Measurements from ENCODE around the gene FNDC3B. TPM values are rescaled to one million over a fixed set of nuclear protein-coding genes. Genes with fewer than 3 reads are reported as not detected.
"Not testable (repeated sequence)": the region's sequence is repeated elsewhere in the genome, so short reads cannot be mapped to it uniquely, and the experiment has no call there.

The FNDC3B gene
- polyA plus RNA-seq, 1 donor = 56.3 TPM

DNA sequence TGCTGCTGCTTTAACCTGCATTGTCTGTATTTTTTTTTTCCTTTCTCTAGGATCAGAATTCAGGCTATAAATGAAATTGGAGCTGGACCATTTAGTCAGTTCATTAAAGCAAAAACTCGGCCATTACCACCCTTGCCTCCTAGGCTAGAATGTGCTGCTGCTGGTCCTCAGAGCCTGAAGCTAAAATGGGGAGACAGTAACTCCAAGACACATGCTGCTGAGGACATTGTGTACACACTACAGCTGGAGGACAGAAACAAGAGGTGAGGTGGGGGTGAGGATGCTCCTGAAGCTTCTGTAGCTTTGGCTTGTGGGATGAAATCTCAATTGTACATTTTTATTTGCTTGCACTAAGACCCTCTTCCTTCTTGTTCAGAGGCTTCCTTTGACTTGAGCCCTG is 323.2 kb downstream of the FNDC3B start:
- DNase-seq (ENCODE audit: low read depth) = no peak

DNA sequence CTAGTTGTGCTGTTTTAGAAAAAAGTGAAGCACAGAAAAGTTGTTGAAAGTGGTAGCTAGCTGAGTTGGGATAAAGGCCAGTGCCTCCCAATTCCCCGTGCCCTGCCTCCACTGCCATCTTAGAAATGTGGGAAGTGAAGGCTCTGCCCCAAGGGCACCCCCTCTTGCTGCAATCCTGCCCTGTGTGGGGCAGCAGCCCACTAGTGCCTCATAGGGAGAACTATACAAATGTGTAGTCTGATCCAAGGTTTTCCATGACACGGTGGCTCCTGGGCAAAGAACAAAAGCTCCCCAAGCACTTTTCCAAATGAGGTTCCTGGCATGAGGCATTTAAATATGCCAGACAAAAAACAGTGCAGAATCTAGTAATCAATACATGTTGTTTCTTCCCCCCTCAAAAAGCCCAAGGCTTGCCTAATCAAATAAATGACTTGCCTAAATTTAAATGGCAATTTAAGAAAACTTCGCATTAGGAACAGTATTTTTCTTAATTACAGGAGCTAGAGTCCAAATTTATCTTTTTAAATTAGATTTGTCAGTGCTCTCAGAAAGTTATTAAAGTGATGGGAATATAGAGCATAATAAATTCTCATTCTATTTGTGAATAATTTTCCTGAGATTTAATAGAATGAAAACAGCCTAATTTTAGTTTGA is 325.1 kb downstream of the FNDC3B start:
- DNase-seq (ENCODE audit: low read depth) = no peak

DNA sequence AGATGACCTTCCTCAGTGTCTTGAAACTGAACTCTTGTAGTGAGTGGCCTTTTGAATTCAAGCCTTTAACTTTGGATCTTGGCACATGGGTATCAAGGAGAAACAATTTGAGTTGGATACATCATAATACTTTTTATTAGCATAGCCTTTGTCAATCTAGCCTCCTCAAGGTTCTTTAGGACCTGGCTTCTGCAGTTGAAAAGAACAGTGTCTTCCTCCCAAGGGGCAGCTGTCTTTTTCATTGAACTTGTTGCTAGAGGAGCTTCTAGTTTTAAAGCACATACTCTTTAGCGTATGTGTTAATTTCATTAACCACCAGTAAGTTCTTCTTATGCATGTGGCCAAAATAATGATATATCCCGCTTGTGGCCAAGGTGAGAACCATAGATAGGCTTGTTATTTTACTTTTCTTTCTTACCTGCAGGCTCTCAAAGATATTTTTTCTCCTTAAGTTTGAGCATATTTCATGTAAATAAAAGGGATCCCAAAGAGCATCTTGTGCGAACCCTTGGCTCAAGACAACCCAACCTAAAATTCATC is 325.7 kb downstream of the FNDC3B start:
- DNase-seq (ENCODE audit: low read depth) = no peak

DNA sequence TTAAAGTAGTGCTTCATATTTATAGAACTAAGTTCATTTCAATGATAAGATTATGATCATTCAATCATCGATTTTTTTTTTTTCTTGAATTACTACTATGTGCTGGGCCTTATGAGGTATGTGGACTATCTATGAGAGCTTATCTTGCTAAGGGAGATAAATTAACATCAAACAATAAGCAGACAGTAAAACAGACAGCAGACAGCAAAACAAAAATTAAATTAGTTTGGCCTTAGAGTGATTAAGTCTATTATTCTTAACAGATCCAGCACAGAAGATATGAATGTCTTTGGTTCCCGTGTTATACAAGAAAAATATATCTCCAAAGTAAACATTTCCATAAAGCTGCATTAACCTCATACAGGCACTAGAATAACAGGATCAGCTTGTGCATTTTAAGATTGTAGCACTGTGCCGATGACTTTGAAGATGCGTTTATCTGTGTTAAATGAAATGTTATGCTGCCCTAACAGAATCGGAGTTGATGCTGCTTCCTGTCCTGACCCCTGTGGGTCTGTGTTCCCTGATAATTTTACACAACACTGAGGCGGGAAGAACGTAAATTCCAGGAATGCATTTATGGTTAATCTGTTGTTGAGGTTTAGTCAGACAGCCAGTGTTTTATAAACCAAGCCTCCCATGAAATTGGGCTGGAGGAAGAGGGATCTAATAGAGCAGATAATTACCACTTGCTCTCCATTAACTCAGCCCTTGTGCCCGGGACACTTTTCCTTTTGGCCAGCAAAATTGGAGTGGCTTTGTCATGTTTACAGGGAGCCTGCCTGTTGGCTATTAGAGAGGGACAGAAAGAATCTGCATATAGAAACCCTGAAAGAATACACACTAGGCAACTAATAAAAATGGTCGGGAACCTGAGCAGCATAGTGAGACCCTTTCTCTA is 328.1 kb downstream of the FNDC3B start:
- DNase-seq (ENCODE audit: low read depth) = no peak

DNA sequence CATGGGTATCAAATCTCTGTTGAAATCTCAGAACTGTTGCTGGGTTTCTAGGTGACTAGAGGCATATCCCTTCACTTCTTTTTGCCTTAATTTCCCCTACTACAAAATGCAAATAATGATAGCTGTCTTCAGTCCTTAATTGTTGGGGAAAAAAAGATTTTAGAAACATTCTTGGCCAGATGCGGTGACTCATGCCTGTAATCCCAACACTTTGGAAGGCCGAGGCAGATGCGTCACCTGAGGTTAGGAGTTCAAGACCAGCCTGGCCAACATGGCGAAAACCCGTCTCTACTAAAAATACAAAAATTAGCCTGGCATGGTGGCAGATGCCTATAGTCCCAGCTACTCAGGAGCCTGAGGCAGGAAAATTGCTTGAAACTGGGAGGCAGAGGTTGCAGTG is 329.2 kb downstream of the FNDC3B start:
- not testable (repeated sequence) for DNase-seq (ENCODE audit: low read depth)

DNA sequence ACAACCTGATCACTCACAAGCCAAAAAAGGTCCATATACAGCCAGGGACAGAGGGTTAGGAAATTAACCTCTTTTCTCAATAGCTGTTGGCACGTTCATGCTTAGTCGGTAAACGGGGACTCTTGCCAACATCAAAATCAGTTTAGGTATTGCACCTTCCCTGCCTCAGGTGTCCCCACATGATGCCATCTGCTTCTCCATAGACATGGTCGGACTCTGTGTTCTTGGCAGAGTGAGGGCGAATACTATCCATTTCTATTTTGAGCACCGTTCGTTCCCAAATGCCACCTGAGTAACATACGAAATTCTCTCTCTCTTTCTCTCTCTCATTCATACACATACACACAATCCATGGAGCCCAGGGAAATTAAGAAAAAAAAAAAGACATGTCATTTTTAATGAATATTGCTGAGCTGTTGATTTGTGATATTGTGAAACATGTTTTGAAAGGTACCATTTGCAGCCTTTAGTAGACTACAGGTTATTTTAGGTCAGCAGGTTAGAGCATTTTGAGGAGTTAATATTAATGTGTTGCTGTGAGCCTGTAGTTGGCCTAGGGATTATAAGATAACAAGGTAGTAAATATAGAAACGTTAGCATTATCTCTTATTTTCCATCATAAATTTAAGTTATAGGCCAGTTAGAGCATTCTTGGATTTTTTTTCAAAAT is 330.3 kb downstream of the FNDC3B start:
- no peak for DNase-seq (ENCODE audit: low read depth)

DNA sequence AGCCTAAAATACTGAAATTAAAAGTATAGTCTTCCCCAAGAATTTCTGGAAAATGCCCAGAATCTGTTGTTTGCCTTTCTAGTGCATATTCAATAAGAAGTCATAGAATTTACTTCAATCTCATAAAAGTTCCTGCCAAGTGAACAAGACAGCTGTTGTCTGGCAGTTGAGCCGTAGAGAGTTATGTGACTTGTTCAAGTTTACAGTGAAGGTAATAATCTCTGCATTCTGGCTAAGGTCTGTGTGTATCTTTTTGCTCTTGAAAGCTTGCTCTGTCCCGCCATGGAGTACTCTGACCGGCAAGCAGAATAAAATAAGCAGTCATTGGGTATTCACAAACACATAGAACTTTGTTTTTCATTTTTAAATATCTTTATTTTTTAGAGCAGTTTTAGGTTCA is 331.0 kb downstream of the FNDC3B start:
- no peak for DNase-seq (ENCODE audit: low read depth)

DNA sequence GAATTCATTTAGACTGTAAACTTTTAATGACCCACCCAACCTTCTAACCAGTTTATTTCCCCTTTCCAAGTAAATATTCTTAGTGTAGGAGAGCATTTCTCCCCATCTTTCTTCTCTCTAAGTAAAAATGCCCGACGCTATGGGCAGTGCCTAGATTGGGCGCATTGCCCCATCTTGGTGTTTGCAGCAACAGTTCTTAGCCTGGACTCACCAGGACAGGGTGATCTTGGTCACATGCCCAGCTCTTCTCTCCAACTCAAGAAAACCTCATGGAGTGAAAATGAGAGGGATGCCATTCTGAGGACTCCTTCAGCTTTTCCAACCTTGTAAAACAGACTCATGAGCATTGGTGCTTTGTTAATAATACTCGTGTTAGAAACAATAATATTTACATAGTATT is 332.2 kb downstream of the FNDC3B start:
- no peak for DNase-seq (ENCODE audit: low read depth)

DNA sequence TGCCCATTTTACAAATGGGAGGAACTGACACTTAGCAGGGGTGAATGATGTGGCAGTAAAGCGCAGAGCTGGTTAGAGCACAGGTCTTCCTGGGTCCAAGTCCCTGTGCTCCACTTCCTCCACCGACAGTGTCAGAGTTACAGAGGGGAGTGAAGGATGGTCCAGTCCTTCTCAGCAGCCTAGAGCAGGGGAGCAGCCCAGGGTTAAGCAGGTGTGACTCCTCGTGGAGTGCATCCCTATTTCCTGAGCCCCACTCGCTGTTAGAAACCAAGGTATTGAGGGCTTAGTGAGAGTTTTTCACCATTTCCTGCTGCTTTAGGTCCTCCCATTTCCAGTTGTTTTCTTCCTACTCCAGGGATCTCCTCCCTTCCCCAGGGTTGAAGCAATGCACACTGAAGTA is 333.5 kb downstream of the FNDC3B start:
- DNase-seq (ENCODE audit: low read depth) = no peak

DNA sequence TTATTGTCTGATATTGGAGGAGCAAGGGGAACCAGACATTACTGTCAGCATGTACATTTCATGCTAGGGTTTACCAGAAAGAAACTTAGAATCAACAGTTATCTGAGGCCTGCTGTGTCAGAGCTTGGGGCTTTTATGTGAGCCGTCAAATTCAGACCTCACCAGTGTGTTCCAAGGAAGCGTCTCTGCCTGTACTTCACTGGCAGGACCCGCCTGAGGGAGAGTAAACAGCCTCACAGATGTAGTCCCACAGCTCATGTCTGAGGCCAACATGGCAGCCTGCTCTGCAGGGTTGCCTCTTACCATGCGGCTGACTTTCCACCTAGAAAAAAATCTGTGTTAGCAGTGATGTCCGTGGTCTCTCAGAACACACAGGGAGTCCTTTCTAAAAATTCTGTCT is 334.5 kb downstream of the FNDC3B start:
- no peak for DNase-seq (ENCODE audit: low read depth)

DNA sequence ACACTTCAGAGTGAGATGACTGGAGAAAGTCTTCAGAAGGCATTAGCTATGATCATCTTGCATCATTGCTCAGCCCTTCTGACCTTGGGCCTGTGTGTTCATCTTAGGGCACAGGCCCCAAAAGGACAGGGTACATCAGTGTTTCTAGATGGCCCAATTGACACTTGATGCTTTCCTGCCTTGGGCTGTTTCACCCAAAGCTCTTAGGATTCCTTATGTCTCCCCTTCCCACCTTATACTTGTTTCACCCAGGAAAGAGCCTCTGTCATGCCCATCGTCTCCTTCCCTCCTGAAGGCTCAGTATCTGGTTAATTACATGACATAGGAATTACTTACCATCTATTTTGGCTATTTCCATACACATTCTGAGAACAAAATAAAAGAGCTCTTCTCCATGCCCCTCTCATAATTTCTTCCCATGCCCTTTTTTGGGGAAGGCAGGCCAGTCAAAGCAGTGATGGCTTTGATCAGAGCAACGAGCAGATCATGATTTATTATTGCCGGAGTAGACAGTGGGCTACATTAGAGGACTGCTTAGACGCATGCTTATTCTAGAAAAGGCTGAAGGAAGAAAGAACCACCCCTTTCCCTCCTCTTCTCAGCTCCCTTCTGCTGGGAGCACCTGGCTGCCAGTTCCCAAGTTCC is 335.9 kb downstream of the FNDC3B start:
- no peak for DNase-seq (ENCODE audit: low read depth)

DNA sequence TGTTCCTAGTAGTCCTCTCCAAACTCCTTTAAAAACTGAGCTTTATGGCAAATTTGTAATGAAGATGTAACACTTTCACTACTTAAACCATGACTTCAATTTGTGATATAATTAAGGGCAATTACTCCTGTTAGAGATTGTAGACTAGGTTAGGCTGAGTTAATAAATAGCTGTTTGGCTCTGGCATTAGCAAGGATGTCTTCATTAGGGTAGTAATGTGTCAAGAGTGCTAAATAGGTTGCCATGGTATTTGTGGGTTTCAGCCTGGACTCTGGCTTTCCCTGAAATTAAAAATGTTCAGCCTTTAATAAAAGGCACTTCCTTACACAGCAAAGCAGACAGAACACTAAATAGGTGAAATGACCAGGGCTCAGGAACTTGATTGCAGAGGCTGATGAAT is 337.0 kb downstream of the FNDC3B start:
- no peak for DNase-seq (ENCODE audit: low read depth)

DNA sequence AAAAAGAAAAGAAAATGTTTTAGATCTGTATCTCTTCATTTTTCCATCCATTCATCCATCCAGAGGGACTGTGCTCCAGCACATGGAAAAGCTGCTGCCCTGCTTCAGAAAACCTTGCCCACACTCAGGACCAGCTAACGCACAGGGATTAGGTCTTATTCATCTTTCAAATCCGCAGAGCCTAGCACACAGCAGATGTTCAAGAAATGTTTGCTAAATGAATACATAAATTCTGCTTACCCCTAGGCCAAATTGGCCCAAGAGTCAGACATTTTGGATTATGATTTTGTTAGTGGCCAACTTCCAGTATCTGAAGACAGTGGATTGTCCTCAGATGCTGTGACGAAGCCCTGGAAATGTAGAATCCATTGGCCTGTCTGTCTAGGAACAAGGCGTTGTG is 337.5 kb downstream of the FNDC3B start:
- DNase-seq (ENCODE audit: low read depth) = no peak

DNA sequence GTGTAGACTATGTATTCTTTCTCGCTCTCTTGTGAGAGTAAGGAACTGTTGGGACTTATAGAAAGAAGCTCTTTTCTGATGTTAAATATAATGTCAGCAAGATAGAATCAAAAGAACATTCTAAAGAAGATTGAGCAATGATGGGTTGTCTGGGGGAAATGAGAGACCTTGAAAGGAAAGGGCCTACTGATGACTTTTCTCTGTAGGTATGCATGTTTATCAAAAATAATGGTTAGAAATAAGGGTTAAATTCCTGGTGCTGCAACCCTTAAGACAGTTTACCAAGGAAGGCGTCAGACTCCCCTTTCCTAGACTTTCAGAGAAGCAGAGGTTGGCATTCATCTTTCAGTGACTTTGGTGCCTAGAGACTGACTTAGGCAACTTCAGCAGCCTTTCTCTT is 339.1 kb downstream of the FNDC3B start:
- DNase-seq (ENCODE audit: low read depth) = no peak

DNA sequence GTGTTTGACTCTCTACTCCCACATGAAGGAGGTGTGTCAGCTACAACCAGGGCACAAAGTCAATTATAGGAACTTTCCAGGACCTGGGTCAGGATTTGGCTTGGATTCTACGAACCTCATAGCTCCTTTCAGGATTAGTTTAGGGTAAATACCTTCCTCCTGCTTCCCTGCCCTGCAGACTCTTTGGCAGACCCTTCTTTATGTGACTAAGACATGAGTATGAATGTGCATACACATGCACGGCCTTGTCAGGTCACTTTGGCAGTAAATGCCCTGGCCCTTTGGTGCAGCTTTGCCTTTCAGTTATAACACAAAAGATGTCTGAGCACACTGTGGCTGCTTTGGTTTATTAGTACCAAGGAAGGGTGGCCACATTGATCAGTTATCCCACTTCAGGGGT is 340.0 kb downstream of the FNDC3B start:
- no peak for DNase-seq (ENCODE audit: low read depth)

DNA sequence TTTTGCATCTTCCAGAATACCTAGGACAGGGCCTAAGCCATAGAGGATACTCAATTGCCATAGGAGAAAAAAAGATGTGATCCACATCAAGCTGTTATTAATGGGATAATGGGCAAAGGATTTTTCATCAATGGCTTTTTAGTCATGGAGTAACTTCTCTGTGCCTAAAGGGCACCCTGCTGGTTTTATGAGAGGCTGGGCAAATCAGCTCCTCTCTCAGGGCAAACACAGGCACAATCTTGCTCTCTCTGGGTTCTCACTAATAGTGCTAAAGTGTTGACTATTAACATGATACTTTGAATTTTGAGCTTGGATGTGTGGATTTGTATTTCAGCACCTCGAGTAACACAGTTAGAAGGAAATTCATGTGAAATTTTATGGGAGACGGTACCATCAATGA is 341.3 kb downstream of the FNDC3B start:
- DNase-seq (ENCODE audit: low read depth) = no peak

DNA sequence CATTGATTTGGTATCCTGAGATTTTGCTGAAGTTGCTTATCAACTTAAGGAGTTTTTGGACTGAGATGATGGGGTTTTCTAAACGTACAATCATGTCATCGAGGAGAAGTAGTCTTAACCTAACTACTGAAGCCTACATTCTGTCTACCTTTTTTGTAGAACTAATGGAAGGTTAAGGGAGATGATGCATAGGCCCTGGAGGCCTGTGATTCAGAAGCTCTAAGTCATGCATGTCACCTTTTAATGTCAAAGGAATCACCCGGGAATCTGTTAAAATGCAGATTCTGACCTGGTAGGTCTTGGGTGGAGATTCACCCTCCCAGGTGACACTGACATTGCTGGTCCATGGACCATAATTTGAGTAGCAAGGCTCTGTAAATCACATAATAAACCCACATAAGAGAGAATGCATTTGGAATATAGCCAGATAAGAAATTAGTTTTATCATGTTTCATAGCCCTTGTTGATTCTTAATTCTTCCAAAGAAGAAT is 344.0 kb downstream of the FNDC3B start:
- no peak for DNase-seq (ENCODE audit: low read depth)

DNA sequence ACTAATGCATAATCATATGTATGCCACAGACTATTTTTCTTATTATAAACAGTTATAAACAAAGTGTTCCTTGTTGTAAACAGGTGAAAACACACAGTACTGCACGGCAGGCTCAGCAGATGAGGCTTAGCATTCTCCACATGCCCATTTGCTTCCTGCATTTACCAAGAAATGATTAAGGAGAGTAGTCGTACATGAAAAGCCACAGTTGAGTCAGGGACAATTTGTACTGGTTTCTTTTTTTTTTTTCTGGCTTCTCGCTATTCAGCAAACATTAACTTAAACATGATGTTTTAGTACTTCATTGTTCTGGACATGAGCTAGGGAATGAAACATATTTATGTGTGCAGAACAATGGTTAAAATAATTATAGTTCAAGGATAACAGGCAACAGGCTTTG is 345.5 kb downstream of the FNDC3B start:
- DNase-seq (ENCODE audit: low read depth) = no peak

DNA sequence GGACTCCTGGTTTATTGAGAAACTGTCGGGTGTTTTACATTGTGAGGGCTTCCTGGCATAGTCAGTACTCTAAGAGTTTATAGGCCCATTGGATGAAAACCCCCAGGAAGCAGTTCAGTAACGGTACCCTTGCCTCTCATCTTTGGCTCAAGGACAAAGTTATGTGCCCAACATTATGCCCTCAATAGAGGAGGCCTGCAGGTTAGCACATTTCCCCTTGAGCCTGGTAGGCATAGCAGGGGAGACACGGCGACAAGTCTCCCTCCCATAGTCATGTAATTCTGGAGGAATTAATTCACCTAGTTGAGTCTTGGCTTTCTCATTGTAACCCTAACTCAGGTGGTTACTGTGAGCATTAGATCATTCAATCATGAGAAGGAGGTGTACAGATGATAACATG is 348.4 kb downstream of the FNDC3B start:
- no peak for DNase-seq (ENCODE audit: low read depth)

DNA sequence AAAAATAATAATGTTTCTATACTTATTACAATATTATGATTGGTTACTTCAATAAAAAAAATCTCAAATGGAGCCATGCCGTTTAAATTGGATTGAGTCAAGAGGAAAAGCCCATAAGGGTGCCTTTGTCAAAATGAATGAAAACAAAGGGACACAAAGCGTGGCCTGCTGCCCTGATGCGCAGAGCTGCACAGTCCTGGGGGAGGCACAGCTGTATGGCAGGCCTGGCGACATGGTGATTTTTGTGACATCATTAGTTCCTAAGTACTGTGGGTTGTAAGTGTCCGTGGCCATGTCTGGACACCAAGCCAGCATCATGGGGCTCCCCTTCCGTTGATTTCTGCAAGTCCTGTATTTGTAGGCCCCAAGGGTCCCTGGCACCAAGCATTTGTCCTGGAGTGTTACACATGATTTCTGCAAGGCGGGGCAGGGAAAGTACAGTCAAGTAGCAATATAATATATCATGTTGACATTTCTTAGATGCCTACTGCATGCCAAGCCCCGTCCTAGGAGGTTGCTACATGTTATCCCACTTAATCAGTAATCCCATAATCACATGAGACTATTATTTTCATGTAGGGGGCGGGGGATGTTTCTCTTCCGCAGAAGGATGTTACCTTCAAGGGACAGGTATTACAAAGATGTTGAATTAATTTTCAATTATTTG is 349.2 kb downstream of the FNDC3B start:
- DNase-seq (ENCODE audit: low read depth) = no peak

DNA sequence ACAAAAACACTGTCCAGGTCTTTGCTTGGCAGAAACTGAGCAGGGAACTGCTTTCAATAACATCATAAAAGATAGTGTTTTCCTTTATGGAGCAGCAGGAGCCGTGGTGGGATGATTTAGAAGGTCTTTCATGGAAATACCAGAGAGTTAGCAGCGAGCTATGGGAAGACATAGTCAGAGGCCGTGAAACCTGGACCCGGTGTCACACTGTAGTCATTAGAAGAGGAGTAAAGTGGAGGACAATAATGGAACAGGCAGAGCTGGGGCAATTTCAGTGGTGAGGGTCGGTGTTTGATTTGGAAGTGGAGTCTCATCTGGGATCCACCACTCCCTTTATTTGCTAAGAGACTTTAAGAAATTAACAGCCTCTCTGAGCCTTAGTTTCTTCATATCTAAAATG is 351.4 kb downstream of the FNDC3B start:
- no peak for DNase-seq (ENCODE audit: low read depth)

All from forelimb muscle (tissue), 1 donor.